Measurements from ENCODE around the gene TMEM221.

The TMEM221 gene

GRCh38 chr19:17389957-17390664 lies 58.4 kb downstream of the TMEM221 start:
- Histone ChIP-seq H3K27me3 (replicated peaks; ENCODE audit: control insufficient read depth, insufficient read depth, low read length) (no peaks in the 10 kb centered on the region), H3K36me3 (ENCODE audit: control insufficient read depth, insufficient read depth, low read length) (no peaks in the 10 kb centered on the region), H3K4me3 (replicated peaks; ENCODE audit: low read depth, low read length) (peak overlapping the region; percentile 53)
- DNase-seq (ENCODE audit: extremely low read depth, insufficient read length): no peak
- TF ChIP-seq, protein P1, sequence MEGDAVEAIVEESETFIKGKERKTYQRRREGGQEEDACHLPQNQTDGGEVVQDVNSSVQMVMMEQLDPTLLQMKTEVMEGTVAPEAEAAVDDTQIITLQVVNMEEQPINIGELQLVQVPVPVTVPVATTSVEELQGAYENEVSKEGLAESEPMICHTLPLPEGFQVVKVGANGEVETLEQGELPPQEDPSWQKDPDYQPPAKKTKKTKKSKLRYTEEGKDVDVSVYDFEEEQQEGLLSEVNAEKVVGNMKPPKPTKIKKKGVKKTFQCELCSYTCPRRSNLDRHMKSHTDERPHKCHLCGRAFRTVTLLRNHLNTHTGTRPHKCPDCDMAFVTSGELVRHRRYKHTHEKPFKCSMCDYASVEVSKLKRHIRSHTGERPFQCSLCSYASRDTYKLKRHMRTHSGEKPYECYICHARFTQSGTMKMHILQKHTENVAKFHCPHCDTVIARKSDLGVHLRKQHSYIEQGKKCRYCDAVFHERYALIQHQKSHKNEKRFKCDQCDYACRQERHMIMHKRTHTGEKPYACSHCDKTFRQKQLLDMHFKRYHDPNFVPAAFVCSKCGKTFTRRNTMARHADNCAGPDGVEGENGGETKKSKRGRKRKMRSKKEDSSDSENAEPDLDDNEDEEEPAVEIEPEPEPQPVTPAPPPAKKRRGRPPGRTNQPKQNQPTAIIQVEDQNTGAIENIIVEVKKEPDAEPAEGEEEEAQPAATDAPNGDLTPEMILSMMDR (IDR thresholded peaks at IDR 0.05; ENCODE audit: insufficient read depth, low read length, poor library complexity, severe bottlenecking): peak; percentile 5

DNA sequence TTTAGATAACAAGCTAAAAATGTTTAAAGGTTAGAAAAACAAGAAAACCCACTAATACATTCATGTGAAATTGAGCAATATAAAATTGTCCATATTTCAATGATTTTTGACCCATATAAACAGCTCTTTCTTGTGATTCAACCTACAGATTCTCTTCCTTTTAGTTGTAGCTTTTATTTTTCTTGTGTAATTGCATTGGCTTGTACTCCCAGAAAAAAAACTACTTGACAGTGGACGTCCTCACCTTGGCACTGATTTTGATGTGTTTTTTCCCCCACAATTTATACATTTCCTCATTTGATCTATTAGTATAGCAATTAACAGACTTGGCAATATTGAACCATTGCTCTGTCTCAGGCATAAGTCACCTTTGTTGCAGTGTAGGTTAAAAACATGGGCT lies 59.2 kb downstream of the TMEM221 start:
- no peak for DNase-seq (ENCODE audit: extremely low read depth, insufficient read length)
- H3K36me3 ChIP-seq (ENCODE audit: control insufficient read depth, insufficient read depth, low read length): no peaks in the 10 kb centered on the region
- no peak overlapping the region for H3K4me3 ChIP-seq (replicated peaks; ENCODE audit: low read depth, low read length)
- H3K27me3 ChIP-seq (replicated peaks; ENCODE audit: control insufficient read depth, insufficient read depth, low read length): no peaks in the 10 kb centered on the region
- TF ChIP-seq, protein P1 (IDR thresholded peaks at IDR 0.05; ENCODE audit: insufficient read depth, low read length, poor library complexity, severe bottlenecking): no peak

GRCh38 chr19:17385878-17386611 lies 62.4 kb downstream of the TMEM221 start:
- TF ChIP-seq, protein P1 (IDR thresholded peaks at IDR 0.05; ENCODE audit: insufficient read depth, low read length, poor library complexity, severe bottlenecking): peak; percentile 97
- Histone ChIP-seq H3K4me3 (replicated peaks; ENCODE audit: low read depth, low read length) (no peak overlapping the region), H3K36me3 (ENCODE audit: control insufficient read depth, insufficient read depth, low read length) (no peaks in the 10 kb centered on the region), H3K27me3 (replicated peaks; ENCODE audit: control insufficient read depth, insufficient read depth, low read length) (no peaks in the 10 kb centered on the region)
- peak; percentile 65 for DNase-seq (ENCODE audit: extremely low read depth, insufficient read length)

Measured in GM06990 (cell line).